Measurements from ENCODE around the gene NHSL2.

The NHSL2 gene

DNA sequence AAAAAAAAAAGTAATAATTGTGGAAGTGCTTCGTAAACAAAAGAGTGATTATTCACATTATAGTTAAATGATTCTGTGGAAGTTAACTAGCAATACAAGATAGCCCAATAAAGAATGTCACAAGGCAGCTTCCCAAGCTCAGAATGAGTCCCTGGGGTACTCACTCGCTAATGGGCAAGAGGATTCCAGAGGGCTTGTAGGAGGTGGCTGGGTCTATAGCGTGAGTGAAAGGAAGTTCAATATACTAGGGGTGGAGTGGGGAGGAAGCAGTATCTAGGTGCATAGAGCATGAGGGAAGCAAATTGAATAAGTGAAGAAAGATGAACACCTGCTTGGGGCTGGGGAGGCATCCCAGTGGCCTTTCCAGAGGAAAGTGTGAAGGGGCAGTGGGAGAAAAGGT lies 178.6 kb downstream of the NHSL2 start:
- H3K4me3 ChIP-seq (ENCODE audit: low read length): no peak overlapping the region
- no peak for DNase-seq (ENCODE audit: low read depth)
- TF ChIP-seq, protein P1, sequence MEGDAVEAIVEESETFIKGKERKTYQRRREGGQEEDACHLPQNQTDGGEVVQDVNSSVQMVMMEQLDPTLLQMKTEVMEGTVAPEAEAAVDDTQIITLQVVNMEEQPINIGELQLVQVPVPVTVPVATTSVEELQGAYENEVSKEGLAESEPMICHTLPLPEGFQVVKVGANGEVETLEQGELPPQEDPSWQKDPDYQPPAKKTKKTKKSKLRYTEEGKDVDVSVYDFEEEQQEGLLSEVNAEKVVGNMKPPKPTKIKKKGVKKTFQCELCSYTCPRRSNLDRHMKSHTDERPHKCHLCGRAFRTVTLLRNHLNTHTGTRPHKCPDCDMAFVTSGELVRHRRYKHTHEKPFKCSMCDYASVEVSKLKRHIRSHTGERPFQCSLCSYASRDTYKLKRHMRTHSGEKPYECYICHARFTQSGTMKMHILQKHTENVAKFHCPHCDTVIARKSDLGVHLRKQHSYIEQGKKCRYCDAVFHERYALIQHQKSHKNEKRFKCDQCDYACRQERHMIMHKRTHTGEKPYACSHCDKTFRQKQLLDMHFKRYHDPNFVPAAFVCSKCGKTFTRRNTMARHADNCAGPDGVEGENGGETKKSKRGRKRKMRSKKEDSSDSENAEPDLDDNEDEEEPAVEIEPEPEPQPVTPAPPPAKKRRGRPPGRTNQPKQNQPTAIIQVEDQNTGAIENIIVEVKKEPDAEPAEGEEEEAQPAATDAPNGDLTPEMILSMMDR (conservative IDR thresholded peaks at IDR 0.05; ENCODE audit: low read depth, low read length): no peak

DNA sequence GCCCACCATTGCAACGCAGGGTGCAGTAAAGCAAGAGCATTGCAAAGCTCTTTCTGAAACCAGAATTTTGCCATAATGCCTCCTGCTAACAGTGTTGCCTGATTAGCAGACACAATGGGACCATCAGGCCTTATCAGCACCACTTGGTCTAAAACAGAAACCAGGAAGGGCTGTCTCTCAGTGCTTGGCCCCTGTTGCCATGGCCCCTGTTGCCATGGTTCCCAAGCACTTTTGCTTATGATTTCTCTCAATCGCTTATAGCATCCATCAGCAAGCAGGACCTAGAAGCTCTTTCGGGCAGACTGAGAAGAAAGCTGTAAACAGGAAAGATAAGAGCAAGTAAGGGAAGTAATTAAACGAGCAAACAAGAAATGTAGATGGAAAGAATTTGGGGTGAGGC lies 184.2 kb downstream of the NHSL2 start:
- no peak overlapping the region for H3K4me3 ChIP-seq (ENCODE audit: low read length)
- DNase-seq (ENCODE audit: low read depth): no peak
- TF ChIP-seq, protein P1 (conservative IDR thresholded peaks at IDR 0.05; ENCODE audit: low read depth, low read length): no peak

DNA sequence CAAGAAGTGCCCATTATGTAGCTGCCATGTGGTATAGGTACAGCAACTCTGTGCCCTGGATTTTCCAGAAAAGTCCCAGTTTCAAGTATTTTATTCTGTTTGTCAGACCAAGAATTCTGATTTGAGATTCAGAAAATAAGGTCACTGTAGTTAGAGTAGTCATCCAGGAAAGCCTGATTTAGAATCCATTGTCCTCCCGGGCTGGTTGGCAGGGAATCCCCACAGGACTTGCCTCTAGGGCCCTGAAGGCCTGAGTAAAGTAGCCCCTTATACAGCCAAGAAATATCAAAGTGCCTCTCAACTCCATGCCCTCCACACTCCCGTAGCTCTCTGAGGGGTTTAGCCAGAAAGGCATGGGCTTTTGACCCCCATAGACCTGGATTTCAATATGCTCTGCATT lies 184.7 kb downstream of the NHSL2 start:
- no peak overlapping the region for H3K4me3 ChIP-seq (ENCODE audit: low read length)
- no peak for DNase-seq (ENCODE audit: low read depth)
- TF ChIP-seq, protein P1 (conservative IDR thresholded peaks at IDR 0.05; ENCODE audit: low read depth, low read length): no peak

DNA sequence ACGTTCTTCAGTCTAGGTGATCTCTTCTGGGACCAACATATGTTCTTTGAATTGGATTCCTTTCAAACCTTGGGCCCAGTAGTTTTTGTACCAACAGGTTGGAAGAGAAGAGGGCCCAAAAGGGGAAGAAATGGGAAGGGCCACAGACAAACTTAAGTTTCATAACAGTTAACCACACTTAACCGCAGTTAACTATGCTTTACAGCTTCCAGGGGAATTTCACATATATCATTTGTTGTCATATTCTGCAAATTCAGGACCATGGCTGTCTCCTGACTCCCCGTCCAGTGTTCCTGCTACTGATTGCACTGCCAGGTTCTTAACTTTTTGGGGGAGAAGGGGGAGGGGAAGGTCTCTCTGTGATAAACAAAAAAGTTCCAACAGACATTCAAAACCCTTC lies 186.5 kb downstream of the NHSL2 start:
- H3K4me3 ChIP-seq (ENCODE audit: low read length): no peak overlapping the region
- no peak for DNase-seq (ENCODE audit: low read depth)
- TF ChIP-seq, protein P1 (conservative IDR thresholded peaks at IDR 0.05; ENCODE audit: low read depth, low read length): no peak

DNA sequence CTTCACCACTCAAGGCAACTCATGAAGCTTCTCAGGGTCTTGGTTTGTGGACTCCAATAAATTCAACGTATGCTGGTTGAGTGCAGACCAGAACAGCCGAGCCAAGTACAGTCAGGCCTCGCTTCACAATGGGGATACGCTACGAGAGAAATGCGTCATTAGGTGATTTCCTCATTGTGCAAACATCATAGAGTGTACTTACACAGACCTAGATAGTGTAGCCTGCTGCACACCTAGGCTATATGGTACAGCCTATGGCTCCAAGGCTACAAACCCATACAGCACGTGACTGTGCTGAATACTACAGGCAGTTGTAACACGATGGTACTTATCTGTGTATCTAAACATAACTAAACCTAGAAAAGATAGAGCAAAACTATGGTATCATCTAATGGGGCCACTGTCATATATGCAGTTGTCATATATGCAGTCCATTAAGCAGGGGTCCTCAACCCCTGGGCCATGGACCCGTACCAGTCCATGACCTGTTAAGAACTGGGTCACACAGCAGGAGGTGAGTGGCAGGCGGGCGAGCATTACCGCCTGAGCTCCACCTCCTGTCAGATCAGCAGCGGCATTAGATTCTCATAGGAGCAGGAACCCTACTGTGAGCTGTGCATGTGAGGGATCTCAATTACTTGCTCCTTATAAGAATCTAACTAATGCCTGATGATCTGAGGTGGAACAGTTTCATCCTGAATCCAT lies 189.6 kb downstream of the NHSL2 start:
- H3K4me3 ChIP-seq (ENCODE audit: low read length): no peak overlapping the region
- DNase-seq (ENCODE audit: low read depth): no peak

DNA sequence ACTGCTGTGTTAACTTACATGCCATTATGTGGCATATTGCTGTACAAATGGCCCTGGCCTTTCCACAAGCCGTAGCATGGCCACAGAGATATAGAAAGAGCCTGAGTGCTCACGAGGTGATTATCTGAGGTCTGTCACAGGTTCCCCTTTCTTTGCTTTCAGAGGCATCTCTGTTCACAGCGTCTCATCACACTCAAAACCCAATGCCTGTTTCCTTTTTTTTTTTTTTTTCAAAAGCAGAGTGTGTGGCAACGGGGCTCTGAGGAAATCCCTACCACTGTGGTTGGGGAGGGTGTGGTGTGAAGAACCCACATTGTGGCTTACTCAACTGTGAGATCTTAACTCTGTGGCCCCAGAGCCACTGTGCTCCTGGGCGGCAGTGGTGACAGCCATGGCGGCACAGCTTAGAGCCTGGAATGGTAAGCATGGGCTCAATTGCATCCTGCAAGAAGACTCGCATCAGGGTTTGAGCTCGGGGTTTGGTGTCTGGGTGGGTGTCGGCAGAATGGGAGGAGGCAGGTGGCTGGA lies 190.2 kb downstream of the NHSL2 start:
- DNase-seq (ENCODE audit: low read depth): no peak
- H3K4me3 ChIP-seq (ENCODE audit: low read length): no peak overlapping the region
- TF ChIP-seq, protein P1 (conservative IDR thresholded peaks at IDR 0.05; ENCODE audit: low read depth, low read length): no peak

More for the DNA sequence above, 189.6 kb downstream of the NHSL2 start:
- TF ChIP-seq, protein P1 (conservative IDR thresholded peaks at IDR 0.05; ENCODE audit: low read depth, low read length): no peak

DNA sequence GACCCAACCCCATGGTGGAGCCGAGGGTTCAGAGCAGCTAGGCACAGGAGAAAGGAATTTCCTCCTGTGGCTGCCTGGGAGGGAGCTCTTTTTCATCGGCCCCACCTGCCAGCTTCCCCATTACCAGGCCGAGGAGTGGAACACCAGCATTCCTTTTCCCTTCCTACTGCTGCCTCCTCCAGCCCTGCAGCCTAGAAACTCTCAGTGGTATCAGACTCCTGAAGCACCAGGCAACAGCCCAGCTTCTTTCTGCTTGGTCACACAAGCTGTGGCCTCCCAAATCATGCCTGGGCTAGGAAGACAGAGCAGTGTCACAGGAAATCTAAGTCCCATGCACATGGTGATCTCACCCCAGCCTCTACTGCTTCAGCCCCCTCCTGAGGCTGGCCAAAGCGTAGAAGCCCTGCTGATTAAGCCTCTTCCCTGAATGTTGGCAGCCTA lies 191.0 kb downstream of the NHSL2 start:
- TF ChIP-seq, protein P1 (conservative IDR thresholded peaks at IDR 0.05; ENCODE audit: low read depth, low read length): no peak
- no peak overlapping the region for H3K4me3 ChIP-seq (ENCODE audit: low read length)
- no peak for DNase-seq (ENCODE audit: low read depth)

All from retinal pigment epithelial cell (primary cell).